Measurements from ENCODE around the gene INSYN2B. TPM values are rescaled to one million over a fixed set of nuclear protein-coding genes. Genes with fewer than 3 reads are reported as not detected.

The INSYN2B gene
- total and polyA plus RNA-seq, 2 donors, result 0.05 to 0.26 TPM

- Histone ChIP-seq H3K4me1 (ENCODE audit: insufficient read depth) (no peaks in the 10 kb centered on the region), H3K4me3 (ENCODE audit: low read depth, low read length) (no peak overlapping the region), H3K27ac (ENCODE audit: low read depth) (no peak overlapping the region), H3K36me3 (ENCODE audit: insufficient read depth) (no peaks in the 10 kb centered on the region)
- WGBS, result 89% methylated on average over 4 of the region's 4 CpGs
- DNase-seq (ENCODE audit: extremely low spot score), result no peak
These were observed 93.6 kb downstream of the INSYN2B start for GRCh38 chr5:169886677-169887076.

GRCh38 chr5:169886033-169886432 lies 94.3 kb downstream of the INSYN2B start:
- Histone ChIP-seq H3K4me3 (ENCODE audit: low read depth, low read length) (no peak overlapping the region), H3K27ac (ENCODE audit: low read depth) (no peak overlapping the region), H3K4me1 (ENCODE audit: insufficient read depth) (no peaks in the 10 kb centered on the region), H3K36me3 (ENCODE audit: insufficient read depth) (no peaks in the 10 kb centered on the region)
- 82% methylated on average over 2 of the region's 2 CpGs for WGBS
- no peak for DNase-seq (ENCODE audit: extremely low spot score)

- Histone ChIP-seq H3K36me3 (ENCODE audit: insufficient read depth) (no peaks in the 10 kb centered on the region), H3K27ac (ENCODE audit: low read depth) (no peak overlapping the region), H3K4me3 (ENCODE audit: low read depth, low read length) (no peak overlapping the region), H3K4me1 (ENCODE audit: insufficient read depth) (no peaks in the 10 kb centered on the region)
- no peak for DNase-seq (ENCODE audit: extremely low spot score)
- WGBS, result 84% methylated on average over 5 of the region's 5 CpGs
These were observed 98.5 kb downstream of the INSYN2B start for GRCh38 chr5:169881702-169882303.

DNA sequence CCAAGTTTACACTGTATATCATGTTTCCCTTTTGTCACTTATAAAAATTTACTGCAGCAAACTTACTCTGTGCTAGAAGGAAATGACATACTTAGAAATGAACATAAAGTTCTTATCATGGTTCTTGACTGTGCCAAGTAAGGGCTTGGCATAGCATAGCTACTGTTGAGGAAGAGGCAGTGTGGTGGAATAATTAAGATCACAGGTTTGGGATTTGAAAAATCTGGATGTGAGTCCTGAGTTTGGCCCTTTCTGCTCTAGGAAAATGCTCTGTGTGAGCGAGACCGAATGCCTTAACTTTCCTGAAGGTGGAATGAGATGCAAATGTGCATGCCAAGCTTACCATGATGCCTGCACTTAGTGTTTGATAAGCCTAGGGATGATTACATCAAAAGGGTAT lies 99.5 kb downstream of the INSYN2B start:
- 87% methylated on average over 2 of the region's 2 CpGs for WGBS

GRCh38 chr5:169880012-169880663 lies 100.2 kb downstream of the INSYN2B start:
- Histone ChIP-seq H3K4me1 (ENCODE audit: insufficient read depth) (no peaks in the 10 kb centered on the region), H3K27ac (ENCODE audit: low read depth) (no peak overlapping the region), H3K36me3 (ENCODE audit: insufficient read depth) (no peaks in the 10 kb centered on the region), H3K4me3 (ENCODE audit: low read depth, low read length) (no peak overlapping the region)
- WGBS, result 80% methylated on average over 4 of the region's 4 CpGs
- DNase-seq (ENCODE audit: extremely low spot score), result no peak

More for the DNA sequence above, 99.5 kb downstream of the INSYN2B start:
- no peak for DNase-seq (ENCODE audit: extremely low spot score)
- H3K36me3 ChIP-seq (ENCODE audit: insufficient read depth), result no peaks in the 10 kb centered on the region
- H3K4me3 ChIP-seq (ENCODE audit: low read depth, low read length), result no peak overlapping the region
- no peaks in the 10 kb centered on the region for H3K4me1 ChIP-seq (ENCODE audit: insufficient read depth)
- no peak overlapping the region for H3K27ac ChIP-seq (ENCODE audit: low read depth)

DNA sequence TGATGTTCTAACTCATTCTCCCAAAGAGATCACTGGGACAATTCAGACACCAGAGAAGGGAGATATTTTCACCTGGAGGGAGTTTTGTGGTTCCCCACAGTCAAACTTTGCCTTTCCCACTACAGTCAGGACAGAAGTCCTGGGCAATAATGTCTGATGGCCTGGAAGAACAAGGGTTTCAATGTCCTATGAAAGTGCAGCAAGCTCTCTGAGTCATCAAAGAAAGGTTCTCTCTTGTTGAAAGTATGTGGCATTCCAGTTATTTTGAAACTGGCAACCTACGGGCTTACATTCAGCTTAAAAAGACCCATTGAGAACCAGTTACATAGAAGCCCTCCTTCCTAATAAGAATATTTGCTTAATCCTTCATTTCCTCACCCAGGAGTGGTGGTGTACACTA lies 103.9 kb downstream of the INSYN2B start:
- 70% methylated on average over 1 of the region's 1 CpG for WGBS
- H3K27ac ChIP-seq (ENCODE audit: low read depth), result no peak overlapping the region
- H3K4me3 ChIP-seq (ENCODE audit: low read depth, low read length), result no peak overlapping the region
- no peaks in the 10 kb centered on the region for H3K4me1 ChIP-seq (ENCODE audit: insufficient read depth)
- no peaks in the 10 kb centered on the region for H3K36me3 ChIP-seq (ENCODE audit: insufficient read depth)
- no peak for DNase-seq (ENCODE audit: extremely low spot score)

DNA sequence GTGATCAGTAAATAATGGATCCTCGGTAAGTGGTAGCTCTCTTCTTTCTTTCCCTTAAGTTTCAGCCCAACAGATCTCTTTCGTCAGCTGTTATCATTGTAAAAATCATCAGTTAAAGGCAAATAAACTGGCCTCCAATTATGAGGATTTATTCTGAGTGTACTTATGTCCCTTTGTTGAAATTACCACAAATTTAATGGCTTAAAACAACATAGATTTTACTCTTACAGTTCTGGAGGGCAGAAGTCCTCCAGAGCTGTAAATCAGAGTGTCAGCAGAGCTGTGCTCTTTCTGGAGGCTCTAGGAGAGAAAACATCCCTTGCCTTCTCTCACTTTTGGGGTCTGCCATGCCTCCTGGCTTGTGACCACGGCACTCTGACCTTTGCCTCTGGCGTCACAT lies 104.6 kb downstream of the INSYN2B start:
- WGBS, result 73% methylated on average over 4 of the region's 4 CpGs
- Histone ChIP-seq H3K4me3 (ENCODE audit: low read depth, low read length) (no peak overlapping the region), H3K27ac (ENCODE audit: low read depth) (no peak overlapping the region), H3K36me3 (ENCODE audit: insufficient read depth) (no peaks in the 10 kb centered on the region), H3K4me1 (ENCODE audit: insufficient read depth) (no peaks in the 10 kb centered on the region)
- DNase-seq (ENCODE audit: extremely low spot score), result no peak

- Histone ChIP-seq H3K4me1 (ENCODE audit: insufficient read depth) (no peaks in the 10 kb centered on the region), H3K36me3 (ENCODE audit: insufficient read depth) (no peaks in the 10 kb centered on the region), H3K27ac (ENCODE audit: low read depth) (no peak overlapping the region), H3K4me3 (ENCODE audit: low read depth, low read length) (no peak overlapping the region)
- DNase-seq (ENCODE audit: extremely low spot score), result no peak
- 87% methylated on average over 8 of the region's 8 CpGs for WGBS
These were observed 105.1 kb downstream of the INSYN2B start for GRCh38 chr5:169875091-169875728.

GRCh38 chr5:169874621-169875020 lies 105.7 kb downstream of the INSYN2B start:
- DNase-seq (ENCODE audit: extremely low spot score), result no peak
- H3K27ac ChIP-seq (ENCODE audit: low read depth), result no peak overlapping the region
- no peaks in the 10 kb centered on the region for H3K36me3 ChIP-seq (ENCODE audit: insufficient read depth)
- 77% methylated on average over 4 of the region's 4 CpGs for WGBS
- H3K4me3 ChIP-seq (ENCODE audit: low read depth, low read length), result no peak overlapping the region
- H3K4me1 ChIP-seq (ENCODE audit: insufficient read depth), result no peaks in the 10 kb centered on the region

- WGBS, result 57% methylated on average over 5 of the region's 5 CpGs
- no peaks in the 10 kb centered on the region for H3K36me3 ChIP-seq (ENCODE audit: insufficient read depth)
- no peaks in the 10 kb centered on the region for H3K4me1 ChIP-seq (ENCODE audit: insufficient read depth)
- H3K27ac ChIP-seq (ENCODE audit: low read depth), result no peak overlapping the region
- DNase-seq (ENCODE audit: extremely low spot score), result no peak
- no peak overlapping the region for H3K4me3 ChIP-seq (ENCODE audit: low read depth, low read length)
These were observed 106.7 kb downstream of the INSYN2B start for GRCh38 chr5:169873642-169874041.

DNA sequence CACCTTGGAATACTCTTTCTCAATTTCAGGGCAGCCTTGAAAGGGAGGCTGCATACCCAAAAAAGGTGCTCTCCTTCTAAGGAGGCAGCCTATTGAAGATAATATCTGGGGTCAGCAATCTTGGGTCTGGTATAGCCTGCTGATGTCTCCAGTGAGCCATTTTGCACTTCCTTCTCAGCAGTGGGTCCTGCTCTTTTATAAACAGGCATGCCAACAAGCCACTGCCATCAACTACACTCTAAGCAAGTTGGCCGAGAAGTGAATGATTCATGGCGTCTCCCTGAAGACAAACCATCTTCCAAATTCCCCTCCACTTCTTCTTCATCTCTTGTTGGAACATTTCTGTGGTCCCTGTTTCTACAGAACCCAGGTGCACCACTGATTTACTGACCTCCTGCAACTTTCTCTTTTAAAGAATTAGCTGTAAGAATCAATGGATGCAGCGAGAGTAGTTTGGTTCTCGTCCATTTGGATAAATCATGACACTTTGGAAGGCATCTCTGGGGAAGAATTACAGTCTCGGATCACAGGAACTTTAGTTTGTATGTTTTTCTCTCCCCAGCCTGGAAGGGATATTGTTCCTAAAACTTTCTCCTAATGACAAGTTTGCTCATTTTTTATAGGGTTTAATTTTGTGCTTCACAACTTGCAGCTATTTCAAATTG lies 108.3 kb downstream of the INSYN2B start:
- no peak overlapping the region for H3K27ac ChIP-seq (ENCODE audit: low read depth)
- H3K4me1 ChIP-seq (ENCODE audit: insufficient read depth), result no peaks in the 10 kb centered on the region
- no peaks in the 10 kb centered on the region for H3K36me3 ChIP-seq (ENCODE audit: insufficient read depth)
- DNase-seq (ENCODE audit: extremely low spot score), result no peak
- H3K4me3 ChIP-seq (ENCODE audit: low read depth, low read length), result no peak overlapping the region
- 76% methylated on average over 5 of the region's 5 CpGs for WGBS

- 38% methylated on average over 2 of the region's 2 CpGs for whole genome bisulfite sequencing
- DNase-seq (ENCODE audit: extremely low spot score), result no peak
- H3K36me3 ChIP-seq (ENCODE audit: insufficient read depth), result no peaks in the 10 kb centered on the region
- no peak overlapping the region for H3K27ac ChIP-seq (ENCODE audit: low read depth)
- H3K4me1 ChIP-seq (ENCODE audit: insufficient read depth), result no peaks in the 10 kb centered on the region
- H3K4me3 ChIP-seq (ENCODE audit: low read depth, low read length), result no peak overlapping the region
These were observed 110.1 kb downstream of the INSYN2B start for GRCh38 chr5:169870211-169870610.

GRCh38 chr5:169869066-169869465 lies 111.2 kb downstream of the INSYN2B start:
- Histone ChIP-seq H3K27ac (ENCODE audit: low read depth) (no peak overlapping the region), H3K4me3 (ENCODE audit: low read depth, low read length) (no peak overlapping the region), H3K36me3 (ENCODE audit: insufficient read depth) (no peaks in the 10 kb centered on the region), H3K4me1 (ENCODE audit: insufficient read depth) (no peaks in the 10 kb centered on the region)
- 87% methylated on average over 3 of the region's 3 CpGs for WGBS
- no peak for DNase-seq (ENCODE audit: extremely low spot score)

DNA sequence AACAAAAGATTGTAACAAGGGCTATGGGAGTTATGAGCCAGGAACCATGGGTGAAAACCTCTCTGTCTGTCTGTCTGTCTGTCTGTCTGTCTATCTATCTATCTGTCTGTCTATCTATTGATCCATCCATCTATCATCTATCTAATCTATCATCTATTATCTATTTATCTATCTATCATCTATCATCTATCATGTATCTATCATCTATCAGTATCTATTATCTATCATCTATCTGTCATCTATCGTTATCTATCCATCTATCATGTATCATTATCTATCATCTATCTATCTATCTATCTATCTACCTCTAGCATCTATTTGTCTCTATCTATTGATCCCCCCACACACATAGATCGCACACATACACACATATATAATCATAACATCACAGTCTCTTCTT lies 112.9 kb downstream of the INSYN2B start:
- DNase-seq (ENCODE audit: extremely low spot score), result no peak
- Histone ChIP-seq H3K4me3 (ENCODE audit: low read depth, low read length) (no peak overlapping the region), H3K27ac (ENCODE audit: low read depth) (no peak overlapping the region), H3K4me1 (ENCODE audit: insufficient read depth) (no peaks in the 10 kb centered on the region), H3K36me3 (ENCODE audit: insufficient read depth) (no peaks in the 10 kb centered on the region)
- WGBS, result 95% methylated on average over 2 of the region's 2 CpGs

Measured in urinary bladder (tissue), 4 donors.